22Rv1 (cell line): Measurements from ENCODE around the gene LMNA.

Source experiments
- CTCF ChIP-seq: fragments of 450-650 bp; IDR thresholded peaks from 2 replicates; pipeline ENCODE4 v1.5.1; 2017; ENCODE audit warnings: mild to moderate bottlenecking
- ZFX ChIP-seq: fragments of 450-650 bp; IDR thresholded peaks from 2 replicates; pipeline ENCODE4 v1.6.1; 2017; ENCODE audit warnings: antibody characterized with exemption, borderline replicate concordance

- TF ChIP-seq CTCF (no peak), ZFX (no peak)
These were observed 66.0 kb downstream of the LMNA start for GRCh38 chr1:156180471-156180870.
